HG02642 (cell line): ENCODE measurements around the gene GAS2.
A peak's percentile ranks its signal among the peaks of the same experiment; 100 is the strongest.

Source experiments
- ATAC-seq: cut with Tn5 transposase; IDR thresholded peaks from one replicate; pipeline ENCODE4 v1.9.1; 2021; ENCODE audit warnings: mild to moderate bottlenecking; ENCODE audit not compliant: unreplicated experiment, poor library complexity

The GAS2 gene

GRCh38 chr11:22780952-22781593, 114.7 kb downstream of the GAS2 start:
- peak; percentile 89 for ATAC-seq

GRCh38 chr11:22785251-22785650, 118.8 kb downstream of the GAS2 start:
- no peak for ATAC-seq

- ATAC-seq: peak; percentile 87
Observed at GRCh38 chr11:22786475-22786874, 120.1 kb downstream of the GAS2 start.

- no peak for ATAC-seq
Observed at GRCh38 chr11:22787055-22787454, 120.6 kb downstream of the GAS2 start.

GRCh38 chr11:22787551-22788162, 121.2 kb downstream of the GAS2 start:
- ATAC-seq: peak; percentile 42

GRCh38 chr11:22792497-22792896, 126.1 kb downstream of the GAS2 start:
- ATAC-seq: peak; percentile 62

- ATAC-seq: no peak
Observed at GRCh38 chr11:22795914-22796313, 129.5 kb downstream of the GAS2 start.

GRCh38 chr11:22797047-22797446, 130.6 kb downstream of the GAS2 start:
- ATAC-seq: no peak

GRCh38 chr11:22798901-22799300, 132.5 kb downstream of the GAS2 start:
- no peak for ATAC-seq

- no peak for ATAC-seq
Observed at GRCh38 chr11:22800482-22800881, 134.1 kb downstream of the GAS2 start.

GRCh38 chr11:22802861-22803260, 136.4 kb downstream of the GAS2 start:
- no peak for ATAC-seq

- no peak for ATAC-seq
Observed at GRCh38 chr11:22807391-22807790, 141.0 kb downstream of the GAS2 start.

GRCh38 chr11:22807855-22808570, 141.6 kb downstream of the GAS2 start:
- ATAC-seq: peak; percentile 97

GRCh38 chr11:22808571-22809197, 142.3 kb downstream of the GAS2 start:
- ATAC-seq: peak; percentile 33

GRCh38 chr11:22809893-22810292, 143.5 kb downstream of the GAS2 start:
- ATAC-seq: no peak

- no peak for ATAC-seq
Observed at GRCh38 chr11:22822203-22822602, 155.8 kb downstream of the GAS2 start.

- no peak for ATAC-seq
Observed at GRCh38 chr11:22828373-22828772, 162.0 kb downstream of the GAS2 start.

- ATAC-seq: peak; percentile 96
Observed at GRCh38 chr11:22829231-22830081, 163.0 kb downstream of the GAS2 start, which contains the start of gene SVIP. SVIP (minus strand) TSS chr11:22829801; CDS start chr11:22829748, 53 bp downstream.

GRCh38 chr11:22830082-22830414, 163.6 kb downstream of the GAS2 start:
- no peak for ATAC-seq

- no peak for ATAC-seq
Observed at GRCh38 chr11:22832315-22833015, 166.1 kb downstream of the GAS2 start.
